NCI-H146 (cell line): Measurements from ENCODE around the gene PCDHB6.
"Not testable (repeated sequence)": the region's sequence is repeated elsewhere in the genome, so short reads cannot be mapped to it uniquely, and the experiment has no call there.

Source experiments
- DNase-seq: peaks from one replicate; lab custom pipeline; 2025; lab: John Stamatoyannopoulos, UW

Gene PCDHB6

GRCh38 chr5:141149812-141150211 is at the start of gene PCDHB6:
TSS of gene PCDHB6 (plus strand) at chr5:141150057. CDS start at chr5:141150258, 201 bp downstream.
- no peak for DNase-seq

GRCh38 chr5:141100243-141100805 is 49.5 kb upstream of the PCDHB6 start, which contains the start of gene PCDHB3:
TSS of gene PCDHB3 (plus strand) at chr5:141100473. CDS start at chr5:141100650, 177 bp downstream.
- no peak for DNase-seq

GRCh38 chr5:141101059-141101458 is 48.8 kb upstream of the PCDHB6 start:
- no peak for DNase-seq

GRCh38 chr5:141102070-141102469 is 47.8 kb upstream of the PCDHB6 start:
- not testable (repeated sequence) for DNase-seq

- not testable (repeated sequence) for DNase-seq
These were observed 47.4 kb upstream of the PCDHB6 start for GRCh38 chr5:141102471-141102870.

- no peak for DNase-seq
These were observed 44.5 kb upstream of the PCDHB6 start for GRCh38 chr5:141105350-141105749.

GRCh38 chr5:141119250-141119649 is 30.6 kb upstream of the PCDHB6 start:
- no peak for DNase-seq

GRCh38 chr5:141121563-141121962 is 28.3 kb upstream of the PCDHB6 start, which contains the start of gene PCDHB4:
TSS of gene PCDHB4 (plus strand) at chr5:141121818. CDS start at chr5:141121999, 181 bp downstream.
- DNase-seq: peak; percentile 1

- no peak for DNase-seq
These were observed 27.9 kb upstream of the PCDHB6 start for GRCh38 chr5:141121985-141122384.

- not testable (repeated sequence) for DNase-seq
These were observed 26.3 kb upstream of the PCDHB6 start for GRCh38 chr5:141123396-141124135.

DNA sequence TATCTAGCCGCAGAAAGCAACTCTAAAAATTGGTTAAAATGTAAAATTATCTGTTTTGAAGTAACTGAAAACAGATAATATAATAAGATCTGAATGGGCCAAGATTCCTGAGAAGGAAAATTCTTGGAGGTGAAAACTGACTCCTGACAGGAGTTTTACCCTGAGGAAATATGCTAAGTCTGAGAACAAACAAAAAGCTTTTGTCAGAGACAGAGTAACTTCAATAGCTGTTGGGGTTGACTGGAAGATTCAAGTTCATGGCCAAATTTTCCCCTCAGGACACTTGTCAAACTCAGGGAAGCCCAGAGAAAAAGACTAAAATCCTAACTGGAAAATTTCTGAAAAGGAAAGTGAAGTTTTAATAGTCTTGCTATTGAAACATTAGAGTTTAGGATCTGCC is 22.6 kb upstream of the PCDHB6 start:
- DNase-seq: no peak

- peak; percentile 53 for DNase-seq
These were observed 14.7 kb upstream of the PCDHB6 start, which contains the start of gene PCDHB5 for GRCh38 chr5:141135030-141135717. TSS of gene PCDHB5 (plus strand) at chr5:141135206. CDS start at chr5:141135435, 229 bp downstream.

GRCh38 chr5:141135718-141136266 is 14.1 kb upstream of the PCDHB6 start:
- no peak for DNase-seq

DNA sequence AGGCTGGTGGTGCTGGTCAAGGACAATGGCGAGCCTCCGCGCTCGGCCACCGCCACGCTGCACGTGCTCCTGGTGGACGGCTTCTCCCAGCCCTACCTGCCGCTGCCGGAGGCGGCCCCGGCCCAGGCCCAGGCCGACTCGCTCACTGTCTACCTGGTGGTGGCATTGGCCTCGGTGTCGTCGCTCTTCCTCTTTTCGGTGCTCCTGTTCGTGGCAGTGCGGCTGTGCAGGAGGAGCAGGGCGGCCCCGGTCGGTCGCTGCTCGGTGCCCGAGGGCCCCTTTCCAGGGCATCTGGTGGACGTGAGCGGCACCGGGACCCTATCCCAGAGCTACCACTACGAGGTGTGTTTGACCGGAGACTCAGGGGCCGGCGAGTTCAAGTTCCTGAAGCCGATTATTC is 12.5 kb upstream of the PCDHB6 start:
- not testable (repeated sequence) for DNase-seq

- DNase-seq: no peak
These were observed 551 bp downstream of the PCDHB6 start for GRCh38 chr5:141150224-141150992.

- DNase-seq: no peak
These were observed 1.1 kb downstream of the PCDHB6 start for GRCh38 chr5:141150993-141151325.

DNA sequence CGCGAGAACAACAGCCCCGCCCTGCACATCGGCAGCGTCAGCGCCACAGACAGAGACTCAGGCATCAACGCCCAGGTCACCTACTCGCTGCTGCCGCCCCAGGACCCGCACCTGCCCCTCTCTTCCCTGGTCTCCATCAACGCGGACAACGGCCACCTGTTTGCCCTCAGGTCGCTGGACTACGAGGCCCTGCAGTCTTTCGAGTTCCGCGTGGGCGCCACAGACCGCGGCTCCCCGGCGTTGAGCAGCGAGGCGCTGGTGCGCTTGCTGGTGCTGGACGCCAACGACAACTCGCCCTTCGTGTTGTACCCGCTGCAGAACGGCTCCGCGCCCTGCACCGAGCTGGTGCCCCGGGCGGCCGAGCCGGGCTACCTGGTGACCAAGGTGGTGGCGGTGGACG is 1.8 kb downstream of the PCDHB6 start:
- not testable (repeated sequence) for DNase-seq

- DNase-seq: not testable (repeated sequence)
These were observed 2.2 kb downstream of the PCDHB6 start for GRCh38 chr5:141152096-141152495.

- DNase-seq: peak; percentile 17
These were observed 5.9 kb downstream of the PCDHB6 start for GRCh38 chr5:141155540-141156374.

DNA sequence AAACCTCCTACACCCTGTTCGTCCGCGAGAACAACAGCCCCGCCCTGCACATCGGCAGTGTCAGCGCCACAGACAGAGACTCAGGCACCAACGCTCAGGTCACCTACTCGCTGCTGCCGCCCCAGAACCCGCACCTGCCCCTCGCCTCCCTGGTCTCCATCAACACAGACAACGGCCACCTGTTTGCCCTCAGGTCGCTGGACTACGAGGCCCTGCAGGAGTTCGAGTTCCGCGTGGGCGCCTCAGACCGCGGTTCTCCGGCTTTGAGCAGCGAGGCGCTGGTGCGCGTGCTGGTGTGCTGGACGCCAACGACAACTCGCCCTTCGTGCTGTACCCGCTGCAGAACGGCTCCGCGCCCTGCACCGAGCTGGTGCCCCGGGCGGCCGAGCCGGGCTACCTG is 7.5 kb downstream of the PCDHB6 start:
- not testable (repeated sequence) for DNase-seq

- DNase-seq: not testable (repeated sequence)
These were observed 8.0 kb downstream of the PCDHB6 start for GRCh38 chr5:141157901-141158300.
